ENCODE data around the gene GP1BB. TPM values are rescaled to one million over a fixed set of nuclear protein-coding genes. Genes with fewer than 3 reads are reported as not detected.
A peak's percentile ranks its signal among the peaks of the same experiment; 100 is the strongest.

The GP1BB gene
- total RNA-seq, 1 donor from 2014 or later: 0.95 TPM

GRCh38 chr22:19767427-19768341 lies 44.3 kb downstream of the GP1BB start:
- Mint-ChIP-seq H3K27me3 (ENCODE audit: low read depth, unreplicated experiment) (peaks cover 70% of the 10 kb centered on the region), H3K36me3 (ENCODE audit: low read depth, unreplicated experiment) (no peaks in the 10 kb centered on the region), H3K27ac (ENCODE audit: unreplicated experiment) (peak overlapping the region; percentile 53), H3K4me1 (ENCODE audit: low read depth, unreplicated experiment) (no peaks in the 10 kb centered on the region), H3K9me3 (ENCODE audit: unreplicated experiment) (peaks cover 6% of the 10 kb centered on the region), H3K4me3 (ENCODE audit: unreplicated experiment) (no peak overlapping the region)
- no peaks in the 10 kb centered on the region for H3K4me1 ChIP-seq (ENCODE audit: insufficient read depth, low read length)
- peaks cover 77% of the 10 kb centered on the region for H3K27me3 ChIP-seq (ENCODE audit: insufficient read depth, low read length)
- H3K9me3 ChIP-seq (ENCODE audit: insufficient read depth, low read depth, low read length): peaks cover 3% of the 10 kb centered on the region
- FAIRE-seq (no peak), DNase-seq (ENCODE audit: low read depth) (no peak)
- no peak overlapping the region for H3K9ac ChIP-seq (ENCODE audit: low read length)
- H3K79me2 ChIP-seq (ENCODE audit: insufficient read depth, low read length): no peaks in the 10 kb centered on the region
- TF ChIP-seq CTCF (IDR thresholded peaks at IDR 0.05; ENCODE audit: insufficient read depth, low read depth, low read length) (no peak), EZH2 (IDR thresholded peaks at IDR 0.05; ENCODE audit: insufficient read depth, low read length) (peak; percentile 24)
- H3K4me3 ChIP-seq (ENCODE audit: insufficient read depth, low read depth, low read length): no peak overlapping the region
- H3K27ac ChIP-seq (ENCODE audit: low read depth, low read length): no peak overlapping the region
- no peak overlapping the region for H3K4me2 ChIP-seq (ENCODE audit: low read length)
- no peaks in the 10 kb centered on the region for H3K36me3 ChIP-seq (ENCODE audit: insufficient read depth, low read length)
- peaks cover 10% of the 10 kb centered on the region for H4K20me1 ChIP-seq (ENCODE audit: insufficient read depth, low read length)
- no peak overlapping the region for H2AFZ ChIP-seq (ENCODE audit: low read depth, low read length)

- Mint-ChIP-seq H3K27me3 (ENCODE audit: low read depth, unreplicated experiment) (peaks cover 76% of the 10 kb centered on the region), H3K27ac (ENCODE audit: unreplicated experiment) (no peak overlapping the region), H3K4me3 (ENCODE audit: unreplicated experiment) (no peak overlapping the region), H3K4me1 (ENCODE audit: low read depth, unreplicated experiment) (no peaks in the 10 kb centered on the region), H3K9me3 (ENCODE audit: unreplicated experiment) (peaks cover 5% of the 10 kb centered on the region), H3K36me3 (ENCODE audit: low read depth, unreplicated experiment) (no peaks in the 10 kb centered on the region)
- no peak for FAIRE-seq
- H3K4me1 ChIP-seq (ENCODE audit: insufficient read depth, low read length): no peaks in the 10 kb centered on the region
- no peak overlapping the region for H3K4me3 ChIP-seq (ENCODE audit: insufficient read depth, low read depth, low read length)
- H3K79me2 ChIP-seq (ENCODE audit: insufficient read depth, low read length): no peaks in the 10 kb centered on the region
- TF ChIP-seq CTCF (IDR thresholded peaks at IDR 0.05; ENCODE audit: insufficient read depth, low read depth, low read length) (no peak), EZH2 (IDR thresholded peaks at IDR 0.05; ENCODE audit: insufficient read depth, low read length) (no peak)
- no peak overlapping the region for H3K9ac ChIP-seq (ENCODE audit: low read length)
- peaks cover 9% of the 10 kb centered on the region for H4K20me1 ChIP-seq (ENCODE audit: insufficient read depth, low read length)
- DNase-seq (ENCODE audit: low read depth): no peak
- no peak overlapping the region for H3K27ac ChIP-seq (ENCODE audit: low read depth, low read length)
- H3K9me3 ChIP-seq (ENCODE audit: insufficient read depth, low read depth, low read length): no peaks in the 10 kb centered on the region
- H2AFZ ChIP-seq (ENCODE audit: low read depth, low read length): no peak overlapping the region
- peaks cover 73% of the 10 kb centered on the region for H3K27me3 ChIP-seq (ENCODE audit: insufficient read depth, low read length)
- no peaks in the 10 kb centered on the region for H3K36me3 ChIP-seq (ENCODE audit: insufficient read depth, low read length)
- H3K4me2 ChIP-seq (ENCODE audit: low read length): no peak overlapping the region
Measured at GRCh38 chr22:19769393-19769715, 46.0 kb downstream of the GP1BB start.

Data from astrocyte (in vitro differentiated cells and primary cell).